Measurements from ENCODE around the gene RBM20.

Gene RBM20

DNA sequence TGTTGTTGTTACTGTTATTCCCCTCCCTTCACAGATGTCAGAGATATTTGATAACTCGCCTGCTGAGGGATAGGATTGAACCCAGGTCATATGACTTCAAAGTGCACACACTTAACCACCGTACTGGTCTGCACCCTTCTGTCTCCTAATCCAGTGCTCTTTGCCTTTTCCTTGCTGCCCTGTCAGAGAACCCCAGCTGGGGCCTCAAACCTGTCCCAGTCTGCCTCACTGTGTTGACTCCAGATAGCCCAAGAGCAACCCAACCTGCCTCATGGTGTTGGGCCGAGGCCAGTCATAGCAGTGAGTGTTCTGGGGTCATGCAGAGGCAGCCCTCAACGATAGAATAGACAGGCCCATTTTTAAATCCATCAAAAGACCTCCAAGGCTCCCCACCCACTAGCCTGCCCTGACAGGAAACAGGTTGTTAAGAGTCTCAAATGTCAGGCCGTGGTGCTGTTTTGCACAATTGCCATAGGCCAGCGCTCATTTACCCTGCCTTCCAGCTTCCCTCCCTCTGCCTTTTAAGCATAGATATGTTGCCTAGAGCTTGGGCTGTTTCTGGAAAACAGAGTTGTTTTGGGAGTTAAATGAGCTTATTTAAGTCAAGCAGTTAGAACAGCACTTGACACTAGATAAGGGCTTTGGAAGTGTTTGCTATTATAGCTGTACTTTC is 190.6 kb downstream of the RBM20 start:
- no peak for DNase-seq (ENCODE audit: low spot score)

DNA sequence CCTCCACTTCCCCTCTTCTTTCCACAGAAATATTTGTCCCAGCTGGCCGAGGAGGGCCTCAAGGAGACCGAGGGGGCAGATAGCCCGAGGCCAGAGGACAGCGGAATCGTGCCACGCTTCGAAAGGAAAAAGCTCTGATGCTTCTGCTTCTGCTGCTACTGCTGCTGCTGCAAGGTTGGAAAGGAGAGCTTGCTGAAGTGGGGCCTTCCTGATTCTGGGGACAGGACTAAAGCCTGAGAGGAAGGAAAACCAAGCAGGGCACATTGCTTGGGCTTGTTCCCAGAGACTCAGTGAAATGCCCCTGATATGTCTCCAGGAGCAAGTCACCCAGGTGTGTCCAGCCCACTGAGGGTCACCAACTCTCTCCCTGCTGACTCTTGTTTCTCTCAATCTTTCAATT is 191.7 kb downstream of the RBM20 start:
- no peak for DNase-seq (ENCODE audit: low spot score)

DNA sequence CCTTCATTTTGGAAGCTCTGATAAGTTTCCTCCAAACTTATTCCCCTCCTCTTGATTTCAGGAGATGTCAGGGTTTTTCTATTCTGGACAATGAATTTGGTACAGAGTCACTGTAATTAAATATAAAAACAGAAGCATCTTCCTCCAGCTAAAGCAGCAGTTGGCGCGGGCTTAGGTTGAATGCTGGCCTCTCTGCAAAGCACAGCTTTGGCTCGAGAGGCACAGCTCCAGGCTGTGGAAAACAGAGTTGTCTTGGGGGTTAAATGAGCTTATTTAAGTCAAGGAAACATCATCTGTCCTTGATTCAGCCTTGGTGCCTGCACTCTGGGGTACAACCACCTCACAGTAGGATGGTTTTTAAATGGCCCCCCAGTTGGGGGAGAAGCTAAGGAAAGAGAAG is 192.6 kb downstream of the RBM20 start:
- no peak for DNase-seq (ENCODE audit: low spot score)

DNA sequence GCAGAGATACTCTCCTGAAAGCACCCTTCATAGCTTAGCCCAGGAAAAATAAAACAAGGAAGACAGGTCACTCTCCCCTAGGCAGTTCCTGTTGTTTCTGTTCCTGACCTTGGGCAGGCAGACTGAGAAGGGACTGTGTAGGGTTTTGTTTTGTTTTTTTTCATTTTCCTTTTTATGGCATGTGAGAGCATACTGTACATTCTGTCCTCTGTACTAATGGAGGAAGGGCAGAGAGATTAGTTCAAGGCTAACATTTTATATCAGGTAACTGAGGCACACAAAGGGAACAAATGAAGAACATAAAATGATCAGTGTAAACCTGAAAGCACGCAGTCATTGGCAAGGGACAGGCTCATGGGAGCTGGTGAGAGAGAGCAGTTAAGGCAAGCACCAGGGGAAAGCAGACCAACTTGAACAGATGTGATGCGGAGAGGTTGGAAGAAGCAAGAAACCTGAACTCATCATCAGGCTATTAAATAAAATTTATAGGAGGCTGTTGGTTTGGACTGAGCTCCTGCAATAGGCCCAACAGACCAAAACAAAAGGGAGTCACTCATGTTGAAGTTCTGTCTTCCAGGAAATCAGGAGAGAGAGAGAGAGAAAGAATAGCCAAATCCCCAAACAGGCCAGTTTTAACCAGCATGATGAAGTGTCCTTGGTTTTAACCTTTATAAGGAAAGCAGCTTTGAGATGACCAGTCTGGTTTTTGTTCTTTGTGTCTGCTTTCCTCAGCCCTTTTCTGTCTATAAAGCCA is 193.5 kb downstream of the RBM20 start:
- DNase-seq (ENCODE audit: low spot score): no peak

DNA sequence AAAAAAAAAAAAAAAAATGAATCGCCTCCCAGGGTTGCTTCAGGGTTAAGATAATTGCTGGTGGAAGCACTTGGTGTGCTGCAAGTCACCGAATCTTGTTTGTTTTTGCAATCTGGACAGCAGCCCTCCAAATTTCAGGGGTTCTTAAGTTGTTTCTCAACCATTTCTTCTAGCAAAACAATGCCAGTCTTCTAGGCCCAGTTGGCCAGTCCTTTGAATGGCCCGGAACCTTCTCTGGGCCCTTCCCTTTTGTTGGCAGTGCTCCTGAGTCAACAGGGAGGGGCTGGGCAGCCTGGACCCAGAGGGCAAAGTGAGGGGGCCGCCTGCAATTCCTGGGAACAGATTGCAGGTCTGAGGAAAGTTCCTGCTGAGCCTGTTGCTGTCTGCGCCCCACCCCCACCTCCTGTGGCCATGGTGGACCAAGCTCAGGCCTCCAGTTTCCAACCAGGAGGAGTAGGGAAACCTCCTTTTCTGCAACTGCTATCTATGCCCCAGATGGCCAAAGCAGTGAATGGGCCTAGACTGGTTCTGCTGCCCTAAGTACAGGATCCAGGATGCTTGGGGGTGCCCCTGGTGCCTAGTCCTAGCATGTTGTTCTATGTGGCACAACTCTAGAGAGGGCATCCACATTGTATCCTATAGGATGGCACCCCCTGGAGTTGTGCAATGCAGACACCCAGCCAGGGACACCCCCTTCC is 196.2 kb downstream of the RBM20 start:
- no peak for DNase-seq (ENCODE audit: low spot score)

DNA sequence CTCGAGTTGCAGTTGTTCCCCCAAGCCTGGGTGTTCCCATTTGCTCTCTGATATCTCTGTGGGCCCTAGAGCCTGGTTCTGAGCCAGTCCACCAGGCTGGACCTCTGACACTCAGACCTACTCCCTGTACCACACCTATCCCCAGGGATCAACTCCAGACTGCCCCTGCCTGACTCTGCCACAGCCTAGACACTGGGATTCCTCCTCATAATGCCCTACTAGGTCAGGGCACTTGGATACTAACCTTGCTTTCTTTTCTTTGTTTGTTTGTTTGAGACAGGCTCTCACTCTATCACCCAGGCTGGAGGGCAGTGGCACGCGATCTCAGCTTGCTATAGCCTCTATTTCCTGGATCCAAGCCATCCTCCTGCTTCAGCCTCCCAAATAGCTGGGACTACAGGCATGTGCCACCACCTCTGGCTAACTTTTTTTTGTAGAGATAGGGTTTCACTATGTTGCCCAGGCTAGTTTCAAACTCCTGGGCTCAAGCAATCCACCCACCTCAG is 196.8 kb downstream of the RBM20 start:
- DNase-seq (ENCODE audit: low spot score): no peak

DNA sequence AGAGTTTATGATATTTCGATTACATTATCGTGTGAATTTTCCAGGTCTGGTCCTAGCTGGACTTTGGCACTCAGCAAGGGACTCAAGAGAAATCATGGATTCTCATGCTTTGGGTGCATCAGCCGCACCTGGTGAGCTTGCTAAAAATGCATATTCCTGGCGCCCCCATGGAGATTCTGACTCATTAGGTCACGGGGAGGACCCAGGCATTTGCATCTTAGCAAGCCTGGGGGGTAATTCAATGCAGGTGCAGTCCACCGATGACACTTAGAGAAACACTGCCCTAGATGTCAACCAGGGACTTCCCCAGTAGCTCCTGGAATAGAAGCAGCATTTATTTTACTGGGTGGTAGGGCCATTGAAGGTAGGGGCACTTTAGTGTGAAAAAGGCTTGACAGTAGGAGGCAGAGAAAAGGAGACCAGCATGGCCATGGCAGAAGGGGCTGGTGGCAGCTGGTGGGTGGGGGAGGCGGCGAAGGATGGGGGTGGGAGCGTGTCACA is 197.7 kb downstream of the RBM20 start:
- no peak for DNase-seq (ENCODE audit: low spot score)

DNA sequence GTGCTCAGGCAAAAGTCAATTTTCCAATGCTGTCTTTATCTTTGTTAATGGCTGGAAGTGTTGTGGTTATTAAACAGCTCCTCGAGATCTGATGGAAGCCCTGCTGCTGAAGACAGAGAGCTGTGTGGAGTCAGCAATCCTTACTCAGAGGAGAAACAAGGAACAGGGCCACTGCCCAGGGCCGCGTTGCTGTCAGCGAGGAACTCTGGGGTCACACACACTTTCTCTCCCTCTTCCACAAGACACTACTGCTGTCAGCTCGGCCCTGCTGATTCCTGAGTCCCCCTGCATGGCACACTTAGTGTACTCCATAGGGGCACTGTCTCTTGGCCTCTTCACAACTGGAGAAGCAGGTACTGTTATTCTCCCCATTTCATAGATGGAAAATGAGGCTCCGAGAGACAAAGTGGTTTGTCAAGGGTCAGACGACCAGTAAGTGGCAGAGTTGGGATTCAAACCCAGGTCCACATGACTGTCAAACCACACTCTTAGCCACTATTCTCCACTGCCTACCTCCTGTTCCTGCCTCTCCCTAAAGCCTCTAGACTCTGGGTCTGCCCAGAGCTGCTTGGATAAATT is 198.3 kb downstream of the RBM20 start:
- DNase-seq (ENCODE audit: low spot score): no peak

DNA sequence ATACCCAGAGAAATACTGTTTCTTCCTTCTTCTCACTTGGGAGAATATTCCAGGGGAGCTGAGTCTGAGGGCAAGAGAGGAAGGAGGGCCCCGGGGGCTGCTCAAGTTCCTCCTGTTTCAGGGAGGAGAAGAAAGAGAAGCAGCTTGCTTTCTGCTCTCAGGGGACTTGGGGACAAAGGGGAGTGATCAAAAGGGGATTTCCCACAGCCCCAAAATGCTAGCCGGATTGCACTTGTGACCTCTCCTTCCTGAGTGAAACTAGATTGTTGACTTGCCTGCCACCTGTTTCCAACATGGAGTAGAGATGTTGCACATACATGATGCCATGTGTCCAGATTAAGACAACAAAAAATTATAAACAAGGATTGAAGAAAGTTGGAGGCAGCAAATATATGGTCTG is 198.9 kb downstream of the RBM20 start:
- no peak for DNase-seq (ENCODE audit: low spot score)

DNA sequence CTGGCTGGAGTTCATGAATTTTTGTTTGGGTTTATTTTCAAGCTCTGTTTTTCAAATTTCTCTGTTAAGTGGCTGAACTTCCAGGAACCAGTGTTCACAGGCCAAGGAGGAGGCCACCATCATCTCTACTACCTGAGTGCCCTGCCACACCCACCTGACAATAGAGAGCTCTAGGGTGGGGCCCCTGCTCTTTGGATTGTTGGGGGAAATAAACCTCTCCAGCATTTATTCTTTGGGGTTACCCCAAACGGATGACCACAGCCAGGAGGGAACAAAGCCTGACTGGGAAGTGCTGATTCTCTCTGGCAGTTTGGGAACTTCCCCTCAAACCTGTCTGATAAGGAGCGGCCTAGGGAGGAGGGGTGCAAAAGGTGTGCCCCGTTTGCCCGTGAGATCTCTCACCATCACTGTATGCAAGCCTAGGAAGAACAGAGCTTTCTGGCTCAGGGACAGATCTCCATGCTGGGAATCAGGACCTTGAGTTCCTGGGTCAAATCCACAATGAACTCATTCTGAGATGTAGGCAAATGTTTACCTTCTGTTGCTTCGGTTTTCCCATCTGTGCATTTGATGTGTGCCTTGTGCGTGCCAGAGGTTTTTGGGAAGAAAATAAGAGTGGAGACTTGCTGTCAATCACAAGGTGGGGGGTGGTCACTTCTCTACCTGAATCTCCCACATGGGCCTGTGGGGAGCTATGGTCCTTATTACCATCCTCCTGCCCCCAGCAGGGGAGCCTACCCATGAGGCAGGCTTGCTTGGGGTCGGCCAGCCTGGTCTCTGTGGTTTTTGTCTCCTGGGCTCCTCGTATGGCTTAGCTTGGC is 199.9 kb downstream of the RBM20 start:
- no peak for DNase-seq (ENCODE audit: low spot score)

DNA sequence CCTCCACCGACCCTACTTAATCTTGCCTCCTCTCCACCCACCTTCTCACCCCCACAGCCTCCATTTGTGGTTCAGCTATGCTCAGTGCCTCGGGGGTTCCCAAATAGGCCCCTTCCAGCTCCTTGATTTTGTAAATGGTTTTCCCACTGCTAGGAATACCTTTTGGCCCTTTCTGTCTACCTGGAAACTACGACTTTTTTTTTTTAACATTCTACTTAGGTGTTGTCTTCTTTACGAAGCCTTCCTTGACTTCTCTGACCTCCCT is 200.4 kb downstream of the RBM20 start:
- DNase-seq (ENCODE audit: low spot score): no peak

DNA sequence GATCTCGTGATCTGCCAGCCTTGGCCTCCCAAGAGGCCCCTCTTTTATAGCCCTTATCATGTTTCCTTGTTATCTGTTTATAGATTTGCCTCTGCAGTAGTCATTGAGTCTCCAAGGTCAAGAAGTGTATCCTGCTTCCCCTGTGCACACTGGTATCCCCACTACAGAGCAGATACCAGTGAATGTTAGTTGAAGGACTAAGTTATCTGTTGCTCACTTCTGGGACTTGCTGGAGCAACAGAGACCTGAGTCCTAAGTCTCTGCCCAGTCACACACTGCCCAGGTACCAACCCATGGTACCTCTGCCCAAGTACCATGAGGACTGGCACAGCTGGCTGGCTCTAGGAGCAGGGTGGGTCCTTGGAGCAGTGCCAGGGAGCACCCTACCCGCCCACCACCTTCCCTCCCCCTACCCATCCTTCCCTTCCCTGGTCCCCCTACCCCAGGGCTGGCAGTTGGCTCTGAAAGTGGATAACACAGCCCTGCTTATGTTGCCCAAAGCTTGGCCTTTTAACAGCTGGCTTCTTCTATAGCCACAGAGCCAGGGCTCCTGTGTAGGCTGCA is 201.1 kb downstream of the RBM20 start:
- no peak for DNase-seq (ENCODE audit: low spot score)

DNA sequence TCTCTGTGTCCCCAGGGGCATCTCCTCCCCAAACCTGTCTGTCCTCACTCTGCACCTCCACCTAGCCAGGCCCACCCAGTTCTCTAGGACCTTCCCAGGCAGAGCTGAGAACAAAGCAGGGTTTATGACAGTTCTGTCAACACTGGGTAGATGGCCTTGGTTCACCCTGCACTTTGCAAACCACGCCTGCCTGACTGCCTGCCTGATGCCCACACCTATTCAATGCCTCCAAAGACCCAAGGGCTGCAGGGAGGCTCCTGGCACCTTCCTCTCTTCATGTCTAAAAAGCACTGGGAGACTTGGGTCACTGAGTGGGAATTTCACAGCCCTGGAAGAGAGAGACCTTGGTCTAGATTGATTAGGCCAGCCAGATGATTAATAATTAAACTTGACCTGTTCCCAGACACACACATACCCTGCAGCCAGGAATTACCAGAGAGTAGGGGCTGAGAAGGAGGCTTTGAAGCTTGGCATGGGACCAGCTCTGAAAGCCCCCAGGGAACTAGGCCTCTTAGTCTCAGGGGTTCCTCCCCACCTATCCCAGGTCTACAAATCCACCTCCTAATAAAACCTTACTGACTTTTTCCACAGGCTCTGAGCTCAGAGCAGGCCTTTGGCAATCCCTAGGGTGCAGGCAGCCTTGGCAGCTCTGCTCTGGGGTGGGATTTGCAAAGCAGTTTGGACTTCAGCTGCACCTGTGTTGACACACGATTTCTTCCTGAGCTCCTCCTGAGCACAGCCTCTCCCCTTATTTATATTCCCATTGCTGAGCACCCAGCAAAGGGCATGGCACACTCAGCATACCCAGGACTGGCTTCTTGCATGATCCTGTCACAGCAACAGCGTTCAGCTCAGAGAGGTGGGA is 201.9 kb downstream of the RBM20 start:
- no peak for DNase-seq (ENCODE audit: low spot score)

DNA sequence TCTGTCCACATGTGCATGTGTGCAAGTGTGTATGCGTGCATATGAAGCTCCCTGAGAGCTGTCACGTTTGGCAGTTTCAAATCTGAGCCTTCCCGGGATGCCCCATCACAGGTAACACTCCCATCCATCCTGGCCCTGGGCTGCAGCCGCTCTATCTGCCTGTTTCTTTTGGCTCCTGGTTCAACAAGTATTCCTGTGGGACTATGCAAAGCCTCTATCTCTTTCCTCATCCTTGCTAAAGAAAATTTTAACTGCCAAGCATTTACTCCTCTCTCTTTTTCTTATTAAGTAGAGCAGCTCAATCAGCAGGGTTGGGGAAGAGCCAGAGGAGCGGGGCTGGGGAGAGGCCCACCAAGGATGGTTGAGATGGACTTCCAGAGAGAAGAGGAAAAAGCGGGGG is 203.2 kb downstream of the RBM20 start:
- no peak for DNase-seq (ENCODE audit: low spot score)

DNA sequence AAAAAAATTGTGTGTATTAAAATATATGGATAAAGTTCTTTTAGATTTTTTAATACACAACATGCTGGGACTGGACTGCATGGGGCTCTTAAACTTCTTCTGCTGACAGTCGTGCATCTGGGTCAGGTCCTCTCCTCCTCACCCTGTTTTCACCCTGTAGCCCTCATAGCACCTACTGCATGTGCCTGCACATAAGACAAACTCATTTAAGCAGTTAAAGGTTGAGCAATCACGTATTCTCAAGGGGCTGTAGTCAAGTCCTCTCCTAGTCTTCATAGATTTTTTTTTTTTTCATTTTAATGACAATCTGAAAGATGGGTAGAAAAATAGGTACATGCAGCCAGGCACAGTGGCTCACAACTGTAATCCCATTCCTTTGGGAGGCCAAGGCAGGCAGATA is 204.0 kb downstream of the RBM20 start:
- DNase-seq (ENCODE audit: low spot score): no peak

DNA sequence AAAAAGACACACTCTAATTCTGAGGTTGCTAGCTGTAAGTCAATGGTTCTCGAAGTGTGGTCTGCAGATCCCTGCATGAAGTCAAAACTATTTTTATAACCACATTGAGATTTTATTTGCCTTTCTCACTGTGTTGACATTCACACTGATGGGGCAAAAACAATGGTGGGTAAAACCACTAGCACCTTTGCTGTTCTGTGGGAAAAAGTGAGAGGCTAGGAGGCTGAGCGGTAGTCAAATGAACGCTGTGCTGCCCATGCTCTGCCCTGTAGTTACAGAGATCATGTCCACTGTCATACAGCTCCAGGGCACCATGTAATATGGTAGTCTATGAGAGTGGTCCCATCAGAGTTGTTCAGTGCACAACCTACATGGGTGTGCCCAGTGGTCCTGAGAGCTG is 206.0 kb downstream of the RBM20 start:
- no peak for DNase-seq (ENCODE audit: low spot score)

DNA sequence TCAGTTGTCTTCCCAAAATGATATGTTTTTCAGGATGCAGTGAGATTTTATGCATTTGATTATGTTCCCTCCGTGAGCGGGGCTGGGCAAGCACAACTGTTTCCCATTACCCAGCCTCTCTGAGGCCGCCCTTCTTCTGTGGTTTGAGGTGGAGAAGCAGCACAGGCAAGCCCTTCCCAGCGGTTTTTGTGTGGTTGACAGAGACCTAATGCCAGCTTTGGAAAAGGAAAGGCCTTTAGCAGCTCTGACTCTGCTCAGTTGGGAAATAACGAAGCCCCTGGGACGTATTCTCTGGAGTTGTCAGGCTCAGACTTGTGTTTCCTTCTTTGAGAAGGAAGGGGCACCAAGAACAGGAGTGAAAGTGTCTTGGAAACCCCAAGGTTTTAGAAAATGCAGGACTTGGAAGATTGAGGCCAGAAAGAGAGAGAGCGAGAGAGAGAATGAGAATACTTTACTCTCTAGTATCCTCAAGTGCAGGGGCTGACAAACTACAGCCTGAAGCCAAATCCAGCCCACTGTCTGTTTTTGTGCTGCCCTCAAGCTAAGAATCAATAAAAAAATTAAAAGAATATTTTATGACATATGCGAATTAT is 207.0 kb downstream of the RBM20 start:
- DNase-seq (ENCODE audit: low spot score): no peak

DNA sequence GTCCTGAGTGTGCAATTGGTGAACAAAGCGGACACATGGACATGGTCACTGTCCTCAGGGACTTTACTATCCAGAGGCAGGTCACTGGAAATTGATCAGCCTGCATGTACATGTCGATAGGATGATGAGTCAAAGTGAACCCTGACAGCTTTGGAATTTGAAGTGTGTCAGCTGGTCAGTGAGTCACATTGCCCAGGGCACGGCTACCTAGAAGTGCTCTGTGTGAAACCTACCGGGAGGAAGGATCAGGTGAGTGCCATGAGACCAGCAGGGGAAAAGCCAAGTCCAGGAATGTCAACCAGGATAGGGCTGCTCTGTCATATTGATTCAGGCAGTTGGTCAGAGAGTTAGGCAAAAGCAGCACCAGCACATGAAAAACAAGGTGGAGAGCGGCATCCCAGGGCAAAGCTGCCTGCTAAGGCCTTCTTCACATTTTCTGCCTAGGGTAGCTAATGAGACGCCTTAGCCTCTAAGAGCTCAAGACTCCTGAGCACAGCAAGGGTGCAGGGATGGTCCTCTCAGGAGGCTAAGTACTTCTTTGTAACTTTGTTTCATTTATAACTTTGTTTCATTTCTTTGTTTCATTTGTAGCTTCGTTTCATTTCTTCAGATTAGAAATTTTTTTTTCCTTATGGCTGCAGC is 208.2 kb downstream of the RBM20 start:
- DNase-seq (ENCODE audit: low spot score): no peak

DNA sequence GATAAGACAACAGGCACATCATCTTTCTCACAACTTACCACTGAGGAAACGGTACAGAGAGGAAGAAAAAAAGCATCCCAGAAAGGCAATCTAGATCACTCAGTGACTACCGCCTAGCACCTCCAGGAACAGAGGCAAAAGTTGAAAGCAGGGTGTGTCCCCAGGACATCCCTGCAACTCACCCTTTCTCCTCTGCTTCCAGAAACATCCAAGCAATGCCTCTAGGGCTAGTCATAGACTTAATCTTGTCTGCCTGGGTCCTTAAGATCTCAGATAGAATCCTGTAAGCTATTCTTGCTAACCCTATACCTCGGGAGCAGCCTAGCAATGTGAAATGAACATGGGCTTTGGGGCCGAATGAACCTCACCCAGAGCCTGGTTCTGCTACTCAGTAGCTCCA is 208.8 kb downstream of the RBM20 start:
- no peak for DNase-seq (ENCODE audit: low spot score)
